Naive thymus-derived CD8-positive, alpha-beta T cell (primary cell): Measurements from ENCODE around the gene UHMK1. TPM values are rescaled to one million over a fixed set of nuclear protein-coding genes. Genes with fewer than 3 reads are reported as not detected.

Source experiments
- ATAC-seq, 2 donors: fragments of 150-1000 bp; cut with Tn5 transposase in 1 of 2; sonication (Bioruptor Pico), chemical (Tn5 transposase) in 1 of 2; 1 replicate in 1 of 2; 2 replicates in 1 of 2; pipeline ENCODE4 v1.10.0; 2021; ENCODE audit warnings: mild to moderate bottlenecking in 2 of 2, moderate library complexity in 2 of 2
- POLR2A ChIA-PET: fragments of 350-600 bp; sonication (Branson Sonifier 250); formaldehyde crosslinking; loops from one replicate; lab custom pipeline; 2021; ENCODE audit warnings: antibody characterized with exemption; lab: Charles Lee
- DNase-seq, 10 donors: peaks; one replicate each; pipeline versions ENCODE4 v3.0.0 to v3.0.0-alpha.2; 2020 to 2022
- H3K27ac Mint-ChIP-seq, 10 donors: one replicate each; pipeline ENCODE4 v1.8.0; 2020 to 2022; ENCODE audit warnings: mild to moderate bottlenecking in 10 of 10, mixed read lengths in 10 of 10, moderate library complexity in 4 of 10, inconsistent platforms in 1 of 10
- H3K27me3 Mint-ChIP-seq, 5 donors: one replicate each; pipeline ENCODE4 v1.8.0; 2021 to 2022; ENCODE audit warnings: mixed read lengths in 5 of 5
- H3K36me3 Mint-ChIP-seq, 3 donors: one replicate each; pipeline ENCODE4 v1.8.0; 2020 to 2022; ENCODE audit warnings: mixed read lengths in 3 of 3, mild to moderate bottlenecking in 2 of 3, inconsistent platforms in 1 of 3
- H3K4me1 Mint-ChIP-seq, 4 donors: one replicate each; pipeline ENCODE4 v1.8.0; 2021 to 2022; ENCODE audit warnings: mixed read lengths in 4 of 4
- H3K4me3 Mint-ChIP-seq, 10 donors: one replicate each; pipeline ENCODE4 v1.8.0; 2020 to 2022; ENCODE audit warnings: mild to moderate bottlenecking in 10 of 10, mixed read lengths in 10 of 10, moderate library complexity in 6 of 10, inconsistent platforms in 1 of 10
- H3K9me3 Mint-ChIP-seq, 9 donors: one replicate each; pipeline ENCODE4 v1.8.0; 2020 to 2022; ENCODE audit warnings: mixed read lengths in 9 of 9, mild to moderate bottlenecking in 3 of 9, inconsistent platforms in 1 of 9, moderate library complexity in 1 of 9
- polyA plus RNA-seq, 3 donors: library from polyadenylated mRNA; unstranded; fragments of 300-500 nt; fragmentation: Illumina TruSeq; gene quantifications; one replicate each; pipeline ENCODE4 v1.2.3, GENCODE V29; 2021
- total RNA-seq, 8 experiments: library from RNA in 2 of 8; stranded (reverse) in 2 of 8; gene quantifications; one replicate each; pipeline ENCODE4 v1.2.3 and lab custom pipeline; 2021 to 2026

Gene UHMK1
- total and polyA plus RNA-seq, 5 experiments from 2014 or later: 48.4 to 75.9 (median 65.5) TPM

- Mint-ChIP-seq H3K27ac (no peak overlapping the region), H3K9me3 (no peaks in the 10 kb centered on the region), H3K36me3 (peaks cover 0 to 7% (median 3%) of the 10 kb centered on the region in 3 donors), H3K4me3 (no peak overlapping the region), H3K4me1 (peaks cover 0 to 6% (median under 1%) of the 10 kb centered on the region in 4 donors), H3K27me3 (no peaks in the 10 kb centered on the region)
- DNase-seq (no peak), ATAC-seq (no peak)
- POLR2A ChIA-PET: no interaction called here
Measured at GRCh38 chr1:162535501-162535900, 37.9 kb downstream of the UHMK1 start.

DNA sequence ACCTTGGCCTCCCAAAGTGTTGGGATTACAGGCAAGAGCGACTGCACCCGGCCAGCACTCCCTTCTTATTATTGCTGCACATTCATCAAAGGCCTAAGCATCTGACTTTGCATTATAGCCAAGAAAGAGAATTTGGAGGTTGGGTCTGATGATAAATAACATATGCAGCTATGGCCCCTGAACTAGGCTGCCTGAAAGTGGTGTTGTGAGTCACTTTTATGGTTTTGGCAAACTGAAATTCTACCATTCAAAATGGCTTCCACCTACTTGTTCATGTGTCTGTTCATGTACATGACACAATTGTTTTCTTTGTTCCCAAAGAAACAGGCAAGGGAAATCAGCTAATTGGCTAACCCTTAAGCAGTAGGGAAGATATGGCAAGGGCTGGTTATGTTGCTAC is 38.9 kb downstream of the UHMK1 start:
- H3K36me3 Mint-ChIP-seq: peaks cover 3 to 6% (median 5%) of the 10 kb centered on the region in 3 donors
- no peaks in the 10 kb centered on the region for H3K27me3 Mint-ChIP-seq
- no peak overlapping the region for H3K4me3 Mint-ChIP-seq
- H3K4me1 Mint-ChIP-seq: peaks cover 0 to 2% (median 0%) of the 10 kb centered on the region in 4 donors
- H3K27ac Mint-ChIP-seq: no peak overlapping the region
- ATAC-seq (no peak), DNase-seq (no peak)
- H3K9me3 Mint-ChIP-seq: peaks cover 0 to 5% (median 0%) of the 10 kb centered on the region in 9 donors
- POLR2A ChIA-PET: no interaction called here

DNA sequence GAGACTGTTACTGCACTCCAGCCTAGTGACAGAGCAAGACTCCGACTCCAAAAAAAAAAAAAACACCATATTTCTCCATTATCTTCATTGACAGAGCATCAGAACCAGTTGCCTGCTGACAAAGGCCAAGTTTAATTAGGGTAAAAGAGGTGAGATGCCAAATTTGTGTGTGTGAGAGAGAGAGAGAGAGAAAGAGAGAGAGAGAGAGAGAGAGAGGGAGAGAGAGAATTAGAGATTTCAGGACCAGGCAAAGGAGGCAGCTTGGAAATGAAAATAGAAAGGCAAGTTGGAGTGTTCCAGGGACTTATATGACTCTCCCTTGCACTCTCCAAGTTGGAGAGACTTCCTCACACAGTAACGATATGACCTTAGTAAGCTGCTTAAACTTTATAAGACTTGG is 39.6 kb downstream of the UHMK1 start:
- H3K27me3 Mint-ChIP-seq: no peaks in the 10 kb centered on the region
- POLR2A ChIA-PET: no interaction called here
- peaks cover 0 to 8% (median 0%) of the 10 kb centered on the region in 9 donors for H3K9me3 Mint-ChIP-seq
- no peak overlapping the region for H3K4me3 Mint-ChIP-seq
- H3K27ac Mint-ChIP-seq: peak overlapping the region in 1 of 10 donors; percentile 0
- peaks cover 0 to 2% (median 0%) of the 10 kb centered on the region in 4 donors for H3K4me1 Mint-ChIP-seq
- peaks cover 0 to 11% (median 11%) of the 10 kb centered on the region in 3 donors for H3K36me3 Mint-ChIP-seq
- DNase-seq (no peak), ATAC-seq (no peak)

DNA sequence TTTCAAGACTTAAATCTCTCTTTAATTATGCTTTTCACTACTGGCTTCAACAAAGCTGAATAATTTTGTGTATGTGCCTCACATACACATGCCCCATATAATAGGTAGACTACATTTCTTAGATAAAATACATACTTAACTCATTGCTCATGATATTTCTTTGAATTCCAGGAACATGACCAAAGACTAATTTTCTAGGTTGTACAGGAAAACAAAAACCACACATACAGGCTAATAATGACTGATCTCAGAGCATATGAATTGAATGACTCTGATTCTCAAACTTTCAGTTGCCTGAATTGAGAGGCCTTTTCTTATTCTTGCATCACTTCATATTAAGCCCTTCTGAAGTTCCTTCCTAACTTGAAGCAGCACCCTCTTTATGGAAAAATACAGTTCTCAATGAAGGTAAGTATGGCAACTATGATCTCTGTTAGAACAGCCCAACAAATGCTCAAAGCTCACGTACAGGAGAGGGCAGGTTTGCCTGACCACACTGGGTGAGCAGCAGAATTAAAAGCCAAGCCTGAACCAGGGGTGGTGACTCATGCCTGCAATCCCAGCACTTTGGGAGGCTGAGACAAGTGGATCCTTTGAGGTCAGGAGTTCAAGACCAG is 41.3 kb downstream of the UHMK1 start:
- no peak for DNase-seq
- Mint-ChIP-seq H3K36me3 (peaks cover 0 to 20% (median 17%) of the 10 kb centered on the region in 3 donors), H3K4me3 (no peak overlapping the region), H3K27ac (peak overlapping the region in 1 of 10 donors; percentile 66), H3K9me3 (peaks cover 0 to 20% (median 9%) of the 10 kb centered on the region in 9 donors), H3K27me3 (no peaks in the 10 kb centered on the region), H3K4me1 (peaks cover 0 to 2% (median 0%) of the 10 kb centered on the region in 4 donors)
- POLR2A ChIA-PET: no interaction called here
- no peak for ATAC-seq

DNA sequence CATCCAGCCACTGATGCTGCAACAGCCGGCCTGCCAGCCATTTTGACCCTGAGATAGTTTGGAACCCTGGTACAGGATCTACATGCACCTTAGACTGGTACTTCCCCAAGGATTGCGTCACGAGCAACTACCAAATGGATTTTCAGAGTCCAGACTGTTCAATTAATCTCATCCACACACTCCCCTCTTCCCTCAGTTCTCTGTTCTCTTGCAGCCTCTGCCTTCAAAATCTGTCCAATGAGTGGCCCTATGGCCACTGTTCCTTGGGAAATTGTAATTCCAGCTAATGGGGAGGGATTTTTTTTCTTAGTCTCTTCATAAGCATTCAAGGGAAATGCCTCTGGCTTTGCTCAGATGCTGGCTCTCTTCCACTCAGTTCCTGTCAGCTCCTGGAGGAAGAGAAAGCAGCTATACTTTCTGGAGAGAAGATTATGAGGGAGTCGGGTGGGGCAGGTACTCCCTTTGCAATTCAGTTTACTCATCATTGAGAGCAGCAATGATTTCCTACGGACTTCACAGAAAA is 44.1 kb downstream of the UHMK1 start:
- Mint-ChIP-seq H3K4me3 (no peak overlapping the region), H3K36me3 (peaks cover 0 to 24% (median 17%) of the 10 kb centered on the region in 3 donors), H3K27me3 (no peaks in the 10 kb centered on the region), H3K4me1 (peaks cover 0 to 2% (median 0%) of the 10 kb centered on the region in 4 donors), H3K9me3 (peaks cover 0 to 24% (median 12%) of the 10 kb centered on the region in 9 donors), H3K27ac (no peak overlapping the region)
- DNase-seq (no peak), ATAC-seq (no peak)
- POLR2A ChIA-PET: no interaction called here

DNA sequence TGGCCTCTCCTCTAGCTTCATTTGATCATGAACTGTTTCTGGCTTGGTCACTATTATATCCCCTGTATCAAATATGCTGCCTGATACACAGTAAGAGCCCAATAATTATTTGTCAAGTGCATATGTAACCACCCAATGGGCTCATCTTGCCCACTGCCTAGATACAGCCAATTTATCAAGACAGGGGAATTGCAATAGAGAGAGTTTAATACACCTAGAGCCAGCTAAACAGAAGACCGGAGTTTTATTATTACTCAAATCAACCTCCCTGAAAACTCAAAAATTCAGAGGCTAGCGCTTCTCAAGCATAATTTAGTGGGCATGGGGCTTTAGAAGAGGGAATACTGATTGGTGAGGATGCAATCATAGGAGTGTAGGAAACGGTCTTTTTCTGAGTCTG is 45.6 kb downstream of the UHMK1 start:
- no peak overlapping the region for H3K27ac Mint-ChIP-seq
- peaks cover 0 to 24% (median 17%) of the 10 kb centered on the region in 3 donors for H3K36me3 Mint-ChIP-seq
- no peaks in the 10 kb centered on the region for H3K27me3 Mint-ChIP-seq
- POLR2A ChIA-PET: no interaction called here
- H3K4me1 Mint-ChIP-seq: peaks cover 0 to 4% (median 0%) of the 10 kb centered on the region in 4 donors
- ATAC-seq: no peak
- no peak for DNase-seq
- H3K4me3 Mint-ChIP-seq: no peak overlapping the region
- H3K9me3 Mint-ChIP-seq: peaks cover 0 to 24% (median 12%) of the 10 kb centered on the region in 9 donors

DNA sequence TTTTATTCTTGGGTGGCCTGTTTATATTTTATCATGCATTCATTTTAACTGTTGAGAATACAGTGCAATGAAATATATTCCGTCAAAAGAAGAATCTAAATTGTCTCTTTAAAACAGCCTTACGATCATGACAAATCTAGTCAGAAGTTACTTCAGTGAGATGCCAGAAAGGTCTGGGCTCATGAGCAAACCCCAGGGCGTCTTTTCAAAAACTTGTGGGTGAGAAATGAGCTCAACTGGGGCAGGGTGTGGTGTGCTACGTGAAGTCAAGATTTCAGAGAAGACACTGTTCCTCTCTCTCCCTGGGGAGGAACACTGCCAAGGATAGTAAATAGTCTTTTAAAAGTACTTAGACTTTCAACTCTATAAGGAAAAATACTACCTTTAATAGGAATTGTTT is 50.6 kb downstream of the UHMK1 start:
- H3K9me3 Mint-ChIP-seq: peaks cover 0 to 10% (median 7%) of the 10 kb centered on the region in 9 donors
- POLR2A ChIA-PET: no interaction called here
- H3K27me3 Mint-ChIP-seq: no peaks in the 10 kb centered on the region
- peaks cover 0 to 5% (median 0%) of the 10 kb centered on the region in 4 donors for H3K4me1 Mint-ChIP-seq
- H3K4me3 Mint-ChIP-seq: peak overlapping the region in 1 of 10 donors; percentile 22
- DNase-seq: no peak
- peak overlapping the region in 2 of 10 donors; percentile 24 to 77 for H3K27ac Mint-ChIP-seq
- H3K36me3 Mint-ChIP-seq: peaks cover 0 to 8% (median 4%) of the 10 kb centered on the region in 3 donors
- no peak for ATAC-seq

GRCh38 chr1:162549001-162549400 is 51.4 kb downstream of the UHMK1 start:
- ATAC-seq (no peak), DNase-seq (no peak)
- Mint-ChIP-seq H3K9me3 (peaks cover 0 to 3% (median under 1%) of the 10 kb centered on the region in 9 donors), H3K4me1 (peaks cover 0 to 5% (median 0%) of the 10 kb centered on the region in 4 donors), H3K27ac (peak overlapping the region in 2 of 10 donors; percentile 27 to 63), H3K27me3 (no peaks in the 10 kb centered on the region), H3K36me3 (peaks cover 0 to 4% (median 0%) of the 10 kb centered on the region in 3 donors), H3K4me3 (no peak overlapping the region)
- POLR2A ChIA-PET: interaction anchor here (0.7 kb wide), 1 partner anchor 11 kb away, joined by 4 read pairs; no protein-coding TSS in a partner anchor

DNA sequence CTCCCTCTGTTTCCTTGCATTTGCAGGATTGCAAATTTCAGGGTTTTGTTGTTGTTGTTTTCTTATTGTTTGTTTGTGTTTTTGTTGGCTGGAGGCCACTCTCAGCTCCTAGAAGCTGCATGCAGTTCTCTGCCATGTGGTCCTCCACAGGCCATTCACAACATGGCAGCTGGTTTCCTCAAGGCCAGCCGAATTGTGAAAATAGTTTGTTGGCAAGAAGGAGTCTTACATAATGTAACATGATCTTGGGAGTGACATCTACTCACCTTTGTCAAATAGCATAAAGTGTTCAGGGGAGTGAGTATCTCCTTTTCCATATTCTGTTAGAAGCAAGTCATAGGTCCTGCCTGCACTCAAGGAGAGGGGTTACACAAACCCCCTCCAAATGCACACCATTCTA is 53.3 kb downstream of the UHMK1 start:
- ATAC-seq (no peak), DNase-seq (no peak)
- peaks cover 0 to 5% (median 0%) of the 10 kb centered on the region in 4 donors for H3K4me1 Mint-ChIP-seq
- no peaks in the 10 kb centered on the region for H3K27me3 Mint-ChIP-seq
- POLR2A ChIA-PET: no interaction called here
- no peak overlapping the region for H3K4me3 Mint-ChIP-seq
- H3K36me3 Mint-ChIP-seq: no peaks in the 10 kb centered on the region
- H3K9me3 Mint-ChIP-seq: no peaks in the 10 kb centered on the region
- no peak overlapping the region for H3K27ac Mint-ChIP-seq

DNA sequence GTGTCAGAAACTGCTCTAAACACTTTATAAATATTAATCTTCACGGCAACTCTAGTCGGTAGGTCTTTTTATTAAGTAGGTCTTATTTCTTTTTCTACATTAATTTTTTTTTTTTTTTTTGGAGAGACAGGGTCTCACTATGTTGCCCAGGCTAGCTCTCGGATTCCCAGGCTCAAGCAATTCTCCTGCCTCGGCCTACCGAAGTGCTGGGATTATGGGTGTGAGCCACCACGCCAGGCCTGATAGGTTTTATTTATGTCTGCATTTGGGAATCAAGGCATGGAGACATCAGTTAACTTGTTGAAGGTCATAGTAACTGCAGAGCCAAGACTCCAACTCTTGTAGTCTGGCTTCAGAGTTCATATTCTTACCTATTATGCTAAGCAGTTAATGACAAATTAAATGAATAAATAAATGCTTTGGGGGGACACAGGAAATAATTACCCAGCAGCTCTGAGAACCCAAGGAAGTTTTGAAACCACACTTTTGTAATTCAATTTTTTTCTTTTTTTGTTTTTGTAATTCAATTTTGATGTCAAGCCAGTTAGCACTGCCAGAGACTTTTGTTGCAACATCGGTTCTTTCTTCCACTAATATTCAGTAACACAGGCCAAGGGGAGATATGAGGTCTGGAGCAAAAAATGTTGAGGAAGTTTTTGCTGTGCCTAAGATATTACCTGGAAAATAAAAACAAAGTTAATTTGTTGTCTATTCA is 54.5 kb downstream of the UHMK1 start:
- H3K36me3 Mint-ChIP-seq: no peaks in the 10 kb centered on the region
- no peaks in the 10 kb centered on the region for H3K9me3 Mint-ChIP-seq
- no peak overlapping the region for H3K4me3 Mint-ChIP-seq
- no peak for ATAC-seq
- peaks cover 0 to 5% (median under 1%) of the 10 kb centered on the region in 4 donors for H3K4me1 Mint-ChIP-seq
- H3K27me3 Mint-ChIP-seq: peaks cover 0 to 2% (median 0%) of the 10 kb centered on the region in 5 donors
- no peak overlapping the region for H3K27ac Mint-ChIP-seq
- DNase-seq: no peak
- POLR2A ChIA-PET: no interaction called here

GRCh38 chr1:162552684-162553252 is 55.1 kb downstream of the UHMK1 start:
- POLR2A ChIA-PET: no interaction called here
- Mint-ChIP-seq H3K27ac (no peak overlapping the region), H3K9me3 (no peaks in the 10 kb centered on the region), H3K36me3 (no peaks in the 10 kb centered on the region), H3K27me3 (peaks cover 0 to 4% (median 0%) of the 10 kb centered on the region in 5 donors), H3K4me3 (no peak overlapping the region), H3K4me1 (peaks cover 0 to 5% (median under 1%) of the 10 kb centered on the region in 4 donors)
- DNase-seq (no peak), ATAC-seq (no peak)

DNA sequence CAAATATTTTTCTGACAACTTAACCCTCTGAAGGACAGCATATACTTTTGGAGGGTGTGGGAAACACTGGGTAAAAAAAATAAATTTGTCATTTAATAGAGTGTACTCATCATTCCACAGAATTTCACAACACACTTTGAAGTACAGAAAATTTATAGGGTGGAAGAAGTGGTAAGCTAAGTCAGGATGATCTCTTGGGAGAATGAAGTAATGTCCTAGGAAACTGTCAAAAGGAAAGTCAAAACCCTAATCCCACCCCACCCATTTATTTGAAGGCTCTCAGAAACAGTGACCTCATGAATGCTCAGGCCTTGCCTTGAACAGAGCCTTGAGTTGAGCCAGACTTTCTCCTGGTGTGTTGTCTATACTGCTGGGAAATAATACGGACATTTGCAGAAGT is 56.6 kb downstream of the UHMK1 start:
- Mint-ChIP-seq H3K36me3 (no peaks in the 10 kb centered on the region), H3K27me3 (peaks cover 0 to 4% (median 0%) of the 10 kb centered on the region in 5 donors), H3K4me1 (peaks cover 0 to 1% (median 0%) of the 10 kb centered on the region in 4 donors), H3K4me3 (no peak overlapping the region), H3K9me3 (no peaks in the 10 kb centered on the region), H3K27ac (no peak overlapping the region)
- POLR2A ChIA-PET: no interaction called here
- no peak for ATAC-seq
- no peak for DNase-seq
